AG04449 (cell line): ENCODE measurements around the gene NDUFV1.

ENCODE experiments used
- CTCF ChIA-PET: fragments of 350-600 bp; formaldehyde crosslinking; extraction: SDS; loops from one replicate; lab custom pipeline; 2021; ENCODE audit warnings: antibody characterized with exemption; lab: Yijun Ruan, JAX
- POLR2A ChIA-PET: fragments of 400-600, 350-600 bp; formaldehyde crosslinking; extraction: SDS; loops from one replicate; lab custom pipeline; 2020; ENCODE audit warnings: antibody characterized with exemption, inconsistent platforms; lab: Yijun Ruan, JAX
- DNase-seq: peaks from one replicate; pipeline ENCODE4 v3.0.0-alpha.2; 2010; ENCODE audit warnings: low read depth, low spot score
- H3K4me3 ChIP-seq: 2 replicates; pipeline ENCODE4 v1.5.1; 2011; ENCODE audit warnings: low read depth, mild to moderate bottlenecking, control low read depth, low read length
- TF ChIP-seq, protein P1 (sequence below): IDR thresholded peaks from one replicate; pipeline ENCODE4 v1.5.1; 2011; ENCODE audit warnings: mild to moderate bottlenecking, moderate library complexity, low read length, control low read depth, inconsistent platforms; ENCODE audit not compliant: insufficient read depth; ENCODE audit errors: missing control alignments

Gene NDUFV1

DNA sequence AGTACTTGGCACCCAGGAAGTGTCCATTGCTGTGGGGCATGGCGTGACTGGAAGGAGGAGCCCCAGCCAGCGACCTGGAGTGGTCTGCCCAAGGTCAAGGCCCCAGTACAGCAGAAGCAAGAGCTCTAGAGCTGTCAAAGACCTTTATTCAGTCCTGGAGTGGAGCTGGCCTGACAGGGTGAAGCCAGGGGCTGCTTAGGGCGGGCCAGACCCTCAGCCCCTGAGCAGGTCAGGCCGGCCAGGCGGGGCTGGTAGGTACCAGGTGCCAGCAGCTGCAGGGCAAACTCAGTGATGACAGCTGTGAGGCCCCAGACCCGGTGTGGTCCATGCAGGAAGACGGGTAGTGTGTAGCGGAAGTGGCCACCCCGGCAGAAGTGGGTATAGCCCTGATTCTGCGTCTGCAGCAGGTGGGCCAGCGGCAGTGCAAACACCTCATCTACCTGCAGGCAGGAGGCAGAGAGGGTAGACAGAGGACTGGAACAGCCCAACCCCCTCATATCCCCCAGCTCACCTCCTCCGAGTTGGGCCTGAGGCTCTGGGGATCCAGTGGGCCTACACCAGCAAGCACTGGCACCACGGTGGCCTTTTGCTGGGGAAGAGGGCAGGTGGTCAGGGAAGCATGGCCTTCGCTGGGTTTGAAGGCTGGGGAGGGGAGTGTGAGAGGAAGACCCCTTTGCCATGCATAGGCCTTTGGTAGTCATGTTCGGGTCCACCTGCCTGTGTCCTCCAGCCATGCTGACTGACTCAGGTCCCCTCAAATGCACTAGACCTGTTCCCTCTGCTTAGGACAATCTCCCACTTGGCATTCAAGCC is 21.3 kb downstream of the NDUFV1 start:
- DNase-seq: no peak
- POLR2A ChIA-PET: no interaction called here
- no peak overlapping the region for H3K4me3 ChIP-seq
- TF ChIP-seq, protein P1, sequence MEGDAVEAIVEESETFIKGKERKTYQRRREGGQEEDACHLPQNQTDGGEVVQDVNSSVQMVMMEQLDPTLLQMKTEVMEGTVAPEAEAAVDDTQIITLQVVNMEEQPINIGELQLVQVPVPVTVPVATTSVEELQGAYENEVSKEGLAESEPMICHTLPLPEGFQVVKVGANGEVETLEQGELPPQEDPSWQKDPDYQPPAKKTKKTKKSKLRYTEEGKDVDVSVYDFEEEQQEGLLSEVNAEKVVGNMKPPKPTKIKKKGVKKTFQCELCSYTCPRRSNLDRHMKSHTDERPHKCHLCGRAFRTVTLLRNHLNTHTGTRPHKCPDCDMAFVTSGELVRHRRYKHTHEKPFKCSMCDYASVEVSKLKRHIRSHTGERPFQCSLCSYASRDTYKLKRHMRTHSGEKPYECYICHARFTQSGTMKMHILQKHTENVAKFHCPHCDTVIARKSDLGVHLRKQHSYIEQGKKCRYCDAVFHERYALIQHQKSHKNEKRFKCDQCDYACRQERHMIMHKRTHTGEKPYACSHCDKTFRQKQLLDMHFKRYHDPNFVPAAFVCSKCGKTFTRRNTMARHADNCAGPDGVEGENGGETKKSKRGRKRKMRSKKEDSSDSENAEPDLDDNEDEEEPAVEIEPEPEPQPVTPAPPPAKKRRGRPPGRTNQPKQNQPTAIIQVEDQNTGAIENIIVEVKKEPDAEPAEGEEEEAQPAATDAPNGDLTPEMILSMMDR: no peak
- CTCF ChIA-PET: interaction anchor here (0.7 to 6.3 kb wide), 19 partner anchors 7 to 178 kb away, joined by 3 to 104 read pairs (median 4); partner anchors contain the start of genes ACY3 and GSTP1

DNA sequence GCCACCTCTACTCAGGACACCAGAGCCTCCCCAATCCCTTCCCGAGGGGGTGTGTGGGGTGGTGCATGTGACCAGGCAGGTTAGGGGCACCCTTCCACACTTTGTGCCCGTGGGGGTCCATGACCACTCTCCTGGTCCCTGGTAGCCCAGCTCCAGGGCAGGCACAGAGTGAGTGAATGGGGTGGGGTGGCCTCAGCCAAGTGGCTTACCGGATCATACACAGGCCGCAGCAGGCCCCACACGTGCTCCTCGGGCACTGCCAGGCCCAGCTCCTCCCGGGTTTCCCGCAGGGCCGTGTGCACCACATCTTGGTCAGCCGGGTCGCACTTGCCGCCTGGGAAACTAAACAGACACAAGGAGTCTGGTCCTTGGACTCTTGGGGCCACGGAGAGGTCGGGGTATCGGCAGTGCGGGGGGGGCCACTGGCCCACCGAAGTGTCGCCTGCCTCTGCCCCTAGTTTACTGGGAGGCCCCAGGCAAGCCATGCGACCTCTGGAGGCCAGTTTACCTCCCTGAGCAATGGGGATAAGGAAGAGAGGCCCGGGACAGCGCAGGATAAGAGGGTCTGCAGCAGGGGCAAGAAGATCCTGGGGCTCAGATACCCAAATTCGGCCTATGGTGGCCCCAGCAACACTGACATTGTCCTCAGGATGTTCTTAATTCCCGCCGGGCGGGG is 22.1 kb downstream of the NDUFV1 start:
- H3K4me3 ChIP-seq: no peak overlapping the region
- TF ChIP-seq, protein P1: no peak
- DNase-seq: no peak
- POLR2A ChIA-PET: no interaction called here
- CTCF ChIA-PET: interaction anchor here (0.7 to 6.3 kb wide), 29 partner anchors 8 to 327 kb away, joined by 3 to 104 read pairs (median 4); partner anchors contain the start of genes ACY3, GSTP1, PPP1CA and TBX10

DNA sequence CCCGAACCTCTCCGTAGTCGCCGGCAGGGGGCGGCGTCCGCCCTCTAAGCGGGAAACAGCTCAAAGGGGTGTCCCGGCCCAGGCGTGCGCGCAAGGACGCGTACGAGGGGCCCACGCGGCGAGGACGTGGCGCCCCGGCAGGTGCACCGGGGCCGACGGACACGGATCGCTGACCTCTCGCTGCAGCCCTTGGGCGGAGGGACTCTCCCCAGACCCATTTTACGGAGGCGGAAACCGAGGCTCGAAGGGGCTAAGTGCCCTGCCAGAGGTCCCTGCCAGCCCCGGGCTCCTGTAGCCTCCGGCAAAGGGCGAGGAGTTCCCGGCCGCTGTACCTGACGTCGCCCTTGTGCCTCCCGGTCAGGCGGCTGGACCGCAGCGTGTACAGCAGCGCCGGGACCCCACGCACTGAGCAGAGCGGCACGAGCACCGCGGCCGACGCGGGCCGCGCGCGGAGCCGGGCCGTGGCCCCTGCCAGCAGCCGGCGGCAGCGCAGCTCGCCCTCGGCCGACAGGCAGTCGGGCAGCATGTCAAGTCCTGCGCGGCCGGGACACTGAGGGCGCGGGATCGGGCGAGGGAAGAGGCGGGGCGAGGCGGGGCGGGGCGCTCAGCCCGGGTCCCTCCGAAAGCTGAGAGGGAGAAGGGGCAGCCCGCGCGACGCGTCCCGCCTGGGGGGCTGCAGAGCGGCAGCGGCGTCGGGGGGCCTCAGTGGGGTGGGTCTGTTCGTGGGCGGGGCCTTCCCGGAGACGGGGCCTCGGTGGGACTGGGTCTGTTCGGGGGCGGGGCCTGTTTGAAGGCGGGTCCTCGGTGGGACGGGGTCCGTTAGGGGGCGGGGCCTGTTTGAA is 22.9 kb downstream of the NDUFV1 start, which contains the start of gene NUDT8:
Gene NUDT8, minus strand, starts transcription at position 552 of the 842 bp plus-strand sequence. Its CDS starts 26 bp downstream, at position 526.
- ChIA-PET POLR2A (interaction anchor here (0.7 kb wide), 1 partner anchor 62 kb away, joined by 3 read pairs; no protein-coding TSS in a partner anchor), CTCF (interaction anchor here (0.6 to 6.3 kb wide), 30 partner anchors 9 to 326 kb away, joined by 3 to 104 read pairs (median 4); partner anchors contain the start of genes ACY3, GSTP1, PPP1CA and TBX10)
- H3K4me3 ChIP-seq: peak within 1 kb of the TSS; percentile 79
- DNase-seq: no peak
- TF ChIP-seq, protein P1: peak; percentile 88

DNA sequence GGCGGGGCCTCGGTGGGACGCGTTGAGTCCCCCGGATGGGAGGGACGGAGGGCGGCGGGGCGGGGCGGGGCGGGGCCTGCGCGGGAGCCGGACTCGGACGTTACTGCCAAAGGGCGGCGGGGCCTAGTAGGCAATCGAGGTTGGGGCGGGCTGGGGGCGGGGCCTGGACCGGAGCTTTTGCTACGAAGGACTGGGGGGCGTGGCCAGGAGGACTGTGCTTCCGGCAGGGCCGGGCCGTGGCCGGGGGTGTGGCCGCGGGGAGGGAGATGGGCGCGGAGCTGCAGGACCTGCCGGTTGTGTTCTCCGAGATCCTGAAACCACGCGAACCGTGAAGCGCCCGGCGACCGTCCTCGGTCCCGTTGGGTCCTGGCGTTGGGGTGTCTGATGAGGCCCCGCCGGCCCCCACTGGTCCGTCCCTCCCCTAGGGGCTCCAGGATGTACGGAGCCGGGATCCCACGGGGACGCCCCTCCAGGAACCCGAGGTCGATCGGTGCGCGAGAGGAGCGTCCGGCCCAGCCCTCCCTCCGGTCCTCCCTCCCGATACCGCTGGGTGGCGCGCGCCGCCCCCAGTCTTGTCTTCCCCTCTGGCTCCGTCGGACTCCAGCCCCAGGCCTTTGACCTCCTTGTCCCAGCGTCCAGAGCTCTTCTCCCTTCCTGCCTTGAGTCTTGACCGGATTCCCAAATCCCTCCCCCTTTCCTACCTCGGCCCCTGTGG is 23.6 kb downstream of the NDUFV1 start:
- ChIA-PET CTCF (interaction anchor here (0.6 to 6.3 kb wide), 19 partner anchors 9 to 172 kb away, joined by 3 to 104 read pairs (median 6); partner anchors contain the start of genes ACY3, GSTP1 and TBX10), POLR2A (interaction anchor here (0.7 kb wide), 1 partner anchor 61 kb away, joined by 3 read pairs; no protein-coding TSS in a partner anchor)
- TF ChIP-seq, protein P1: peak; percentile 83
- DNase-seq: peak; percentile 38
- peak overlapping the region; percentile 79 for H3K4me3 ChIP-seq

DNA sequence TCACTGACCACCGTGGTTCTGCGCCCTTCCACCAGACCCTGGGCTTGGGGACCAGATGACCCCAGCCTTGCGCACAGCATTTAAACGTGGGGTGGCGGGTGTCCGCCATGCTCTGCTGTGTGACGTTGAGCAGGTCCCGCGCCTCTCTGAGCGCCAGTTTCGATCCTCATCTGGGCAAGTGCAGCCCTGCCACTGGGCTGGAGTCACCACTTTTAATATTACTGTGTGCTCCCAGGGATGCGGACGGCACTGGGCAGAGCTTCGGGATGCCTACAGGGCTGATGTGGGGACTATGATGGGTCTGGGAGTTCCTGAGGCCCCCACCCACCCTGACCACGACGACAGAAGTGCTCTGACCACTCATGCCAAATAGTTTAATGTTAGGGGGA is 24.2 kb downstream of the NDUFV1 start:
- TF ChIP-seq, protein P1: no peak
- peak overlapping the region; percentile 79 for H3K4me3 ChIP-seq
- ChIA-PET CTCF (interaction anchor here (1.0 to 6.3 kb wide), 14 partner anchors 8 to 172 kb away, joined by 3 to 104 read pairs (median 8); partner anchors contain the start of genes ACY3, GSTP1 and TBX10), POLR2A (no interaction called here)
- no peak for DNase-seq
